Stimulated activated CD4-positive, alpha-beta T cell treated with anti-CD3 and anti-CD28 coated beads, Interleukin-12 subunit alpha, Interleukin-12 subunit beta, amount 100 ng/mL, for 24 hours (primary cell): ENCODE data around the gene RNF111.

Source experiments
- DNase-seq, 2 experiments: peaks; one replicate each; pipeline ENCODE4 v3.0.0-alpha.2; 2020; ENCODE audit warnings: low read depth in 2 of 2

Gene RNF111

DNA sequence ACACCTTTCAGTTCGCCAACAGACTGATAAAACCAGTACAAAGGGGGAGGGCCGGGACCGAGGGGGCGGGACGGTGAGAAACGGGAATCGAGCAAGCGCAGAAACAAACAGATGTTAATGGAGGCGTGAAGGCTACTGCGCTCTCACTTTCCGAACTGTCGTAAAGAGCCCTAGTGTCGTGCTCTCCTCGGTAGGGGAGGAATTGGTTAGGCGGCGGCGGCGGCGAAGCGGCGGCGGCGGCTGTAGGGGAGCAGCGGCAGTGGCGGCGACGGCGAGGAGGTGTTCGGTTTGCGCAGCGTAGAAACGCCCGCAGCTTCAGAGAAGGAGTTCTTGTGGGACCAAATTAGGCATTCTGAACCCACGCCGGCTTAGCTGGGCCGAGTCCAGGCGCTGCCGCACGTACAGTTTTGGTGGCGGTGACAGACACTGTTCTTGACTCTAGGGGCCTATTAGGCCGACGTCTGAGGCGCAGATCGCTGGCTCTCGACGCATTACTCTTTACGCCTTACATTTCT lies at the start of gene RNF111:
Gene RNF111 (plus strand): TSS at position 173 of the 515 bp plus-strand sequence. CDS start 43,160 bp downstream, outside the sequence.
- peak; percentile 79 to 86 for DNase-seq

GRCh38 chr15:58947179-58947578 lies 40.3 kb upstream of the RNF111 start:
- DNase-seq: no peak

DNA sequence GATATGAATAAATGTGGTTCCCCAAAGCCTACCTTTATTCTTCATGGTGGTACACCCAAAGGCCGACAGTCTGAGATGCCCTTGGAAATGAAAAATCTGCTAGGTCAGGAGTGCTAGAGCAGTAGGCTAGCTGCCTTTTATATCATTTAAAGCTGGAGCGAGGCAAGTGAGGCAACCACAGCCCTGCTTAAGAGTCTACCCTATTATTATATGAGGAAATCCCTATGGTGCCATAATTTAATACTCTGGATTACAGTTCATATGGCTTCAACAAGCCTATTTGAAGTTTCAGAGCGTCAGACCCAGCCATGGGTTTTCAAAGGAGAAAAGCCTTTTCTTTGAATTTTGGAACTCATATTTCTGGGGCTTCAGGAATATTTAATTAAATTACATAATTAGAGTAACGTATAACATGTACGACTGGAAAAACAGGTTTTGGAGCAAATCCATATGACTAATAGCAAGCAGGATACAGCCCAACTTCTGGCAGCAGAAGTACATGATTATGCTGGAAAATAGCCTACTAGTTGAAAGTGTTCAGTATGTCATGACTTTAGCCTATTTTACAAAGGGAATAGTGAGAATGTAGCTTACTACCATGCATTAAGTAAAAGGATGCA lies 36.0 kb upstream of the RNF111 start:
- DNase-seq: no peak

GRCh38 chr15:58952751-58953150 lies 34.7 kb upstream of the RNF111 start:
- no peak for DNase-seq

GRCh38 chr15:58957101-58957973 lies 30.1 kb upstream of the RNF111 start:
- DNase-seq: peak; percentile 18 to 43

- no peak for DNase-seq
Measured at GRCh38 chr15:58958811-58959210, 28.7 kb upstream of the RNF111 start.

- no peak for DNase-seq
Measured at GRCh38 chr15:58962136-58962535, 25.3 kb upstream of the RNF111 start.

GRCh38 chr15:58962662-58963565 lies 24.5 kb upstream of the RNF111 start:
- DNase-seq: no peak

- no peak for DNase-seq
Measured at GRCh38 chr15:58966698-58967097, 20.8 kb upstream of the RNF111 start.

- no peak for DNase-seq
Measured at GRCh38 chr15:58967479-58967878, 20.0 kb upstream of the RNF111 start.

- DNase-seq: no peak
Measured at GRCh38 chr15:58977887-58978286, 9.6 kb upstream of the RNF111 start.

DNA sequence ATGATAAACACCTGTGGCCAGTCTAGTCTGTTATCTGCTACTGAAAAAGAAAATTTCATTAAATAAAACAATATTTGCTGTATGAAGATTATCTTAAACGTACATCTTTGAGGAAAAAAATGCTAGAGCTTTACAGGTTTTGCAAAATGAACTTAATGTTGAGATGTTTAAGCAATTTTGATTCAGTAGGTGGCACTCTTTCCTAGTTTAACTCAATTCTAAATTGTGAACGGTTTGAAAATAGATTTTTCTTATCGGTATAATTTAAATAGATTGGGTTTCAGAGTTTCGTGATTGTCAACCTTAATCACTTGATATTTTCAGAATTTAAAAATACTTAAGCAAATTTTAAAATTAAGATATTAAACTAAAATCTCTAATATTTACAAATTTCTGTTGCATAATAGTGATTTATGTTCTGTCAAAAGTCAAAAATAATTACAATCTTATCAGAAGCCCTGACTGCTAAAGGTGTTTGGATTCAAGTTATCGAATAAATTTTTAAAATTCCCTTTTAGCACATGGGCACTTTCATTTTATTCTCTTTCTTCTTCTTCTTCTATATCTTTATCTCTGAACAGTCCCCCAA lies 7.0 kb upstream of the RNF111 start:
- no peak for DNase-seq

DNA sequence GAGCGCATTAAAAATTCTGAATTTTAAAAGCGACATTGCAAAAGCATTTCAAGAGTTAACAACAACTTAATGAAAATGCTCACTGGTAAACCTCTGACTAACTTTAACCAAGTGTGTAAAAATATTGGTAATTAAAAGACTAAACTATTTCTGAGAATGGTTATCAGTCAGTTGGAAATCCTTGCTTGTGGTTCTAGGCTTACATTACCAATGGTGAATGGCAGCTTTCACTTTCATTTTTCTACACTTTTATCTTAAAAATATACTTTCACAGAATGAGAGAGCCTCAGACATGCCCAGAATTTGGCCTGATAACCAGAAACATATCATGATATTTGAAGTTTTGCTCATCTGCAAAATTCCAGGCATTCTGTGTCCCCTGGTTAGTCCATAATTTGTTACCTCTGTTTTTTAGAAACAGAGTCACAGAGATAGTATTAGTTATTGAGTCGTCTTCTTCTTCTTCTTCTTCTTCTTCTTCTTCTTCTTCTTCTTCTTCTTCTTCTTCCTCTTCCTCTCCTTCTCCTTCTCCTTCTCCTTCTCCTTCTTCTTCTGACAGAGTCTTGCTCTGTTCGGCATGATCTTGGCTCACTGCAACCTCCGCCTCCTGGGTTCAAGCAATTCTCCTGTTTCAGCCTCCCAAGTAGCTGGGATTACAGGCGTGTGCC lies 5.5 kb upstream of the RNF111 start:
- no peak for DNase-seq

DNA sequence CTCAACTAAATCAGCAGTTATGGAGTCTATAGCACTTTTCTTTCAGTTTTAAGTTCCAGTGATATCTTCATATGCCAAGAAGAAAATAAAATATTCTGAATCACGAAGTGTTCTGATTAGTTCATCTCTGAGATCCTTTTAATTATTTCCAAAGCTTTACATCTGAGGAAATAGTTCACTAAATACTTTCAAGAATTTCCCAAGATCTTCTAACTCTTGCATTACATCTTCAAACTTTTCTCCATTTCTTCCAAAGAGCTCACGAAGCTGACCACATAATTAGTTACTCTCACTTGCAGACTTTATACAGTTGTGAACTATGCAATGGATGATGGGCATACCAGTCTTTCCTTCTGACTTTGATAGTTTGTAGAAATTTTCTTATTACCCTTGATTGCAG lies 4.2 kb upstream of the RNF111 start:
- no peak for DNase-seq

GRCh38 chr15:58985443-58985842 lies 2.0 kb upstream of the RNF111 start:
- no peak for DNase-seq

GRCh38 chr15:58987036-58987435 lies 427 bp upstream of the RNF111 start:
- DNase-seq: no peak

GRCh38 chr15:58988006-58988785 lies 733 bp downstream of the RNF111 start:
- DNase-seq: peak; percentile 28 to 58

- no peak for DNase-seq
Measured at GRCh38 chr15:58992181-58992580, 4.7 kb downstream of the RNF111 start.

GRCh38 chr15:58994906-58995453 lies 7.5 kb downstream of the RNF111 start:
- DNase-seq: no peak

- no peak for DNase-seq
Measured at GRCh38 chr15:58999694-59000093, 12.2 kb downstream of the RNF111 start.
